ENCODE data around the gene ITGB3. TPM values are rescaled to one million over a fixed set of nuclear protein-coding genes. Genes with fewer than 3 reads are reported as not detected.

The ITGB3 gene
- total and polyA plus RNA-seq, 10 of the 15 experiments (the other 5 are each of a cell fraction or from before 2014, with no cell fraction given): 0.69 to 22.8 (median 13.6) TPM

GRCh38 chr17:47223007-47223406, 30.6 kb upstream of the ITGB3 start:
- Histone ChIP-seq H4K20me1 (ENCODE audit: control insufficient read depth, insufficient read depth) (no peaks in the 10 kb centered on the region), H3K4me1 (ENCODE audit: control insufficient read depth, insufficient read depth, low read length) (peaks cover 9% of the 10 kb centered on the region), H3K4me2 (ENCODE audit: control insufficient read depth, insufficient read depth) (no peak overlapping the region), H3K36me3 (ENCODE audit: control insufficient read depth in 2 of 2, insufficient read depth in 2 of 2, low read length in 1 of 2) (no peaks in the 10 kb centered on the region), H3K27ac (ENCODE audit: control insufficient read depth, insufficient read depth) (no peak overlapping the region), H3K9me3 (replicated peaks; ENCODE audit: control insufficient read depth, insufficient read depth, low read length) (no peaks in the 10 kb centered on the region; the same call in 2 of the 3 replicates), H2AFZ (ENCODE audit: control insufficient read depth, low read depth, low read length) (no peak overlapping the region), H3K79me2 (ENCODE audit: control insufficient read depth, insufficient read depth, low read length) (no peaks in the 10 kb centered on the region), H3K27me3 (replicated peaks in 1 of 2; ENCODE audit: control insufficient read depth in 2 of 2, insufficient read depth in 2 of 2, low read length in 1 of 2) (no peaks in the 10 kb centered on the region), H3K4me3 (no peak overlapping the region), H3K9ac (ENCODE audit: control insufficient read depth, insufficient read depth, low read length) (no peak overlapping the region)
- TF ChIP-seq BHLHE40 (IDR thresholded peaks at IDR 0.05; ENCODE audit: borderline replicate concordance in 1 of 2, low read depth in 2 of 2, low read length in 1 of 2) (no peak), NFYA (IDR thresholded peaks at IDR 0.05; ENCODE audit: borderline replicate concordance, low read depth, low read length) (no peak), DPF2 (IDR thresholded peaks at IDR 0.05) (no peak), SP1 (IDR thresholded peaks at IDR 0.05; ENCODE audit: low read depth, low read length) (no peak), BCL3 (IDR thresholded peaks at IDR 0.05; ENCODE audit: borderline replicate concordance, insufficient read depth, low read depth, low read length, poor library complexity, severe bottlenecking) (no peak), ZBTB11 (CRISPR knock-in tag; IDR thresholded peaks at IDR 0.05) (no peak), SRF (IDR thresholded peaks at IDR 0.05; ENCODE audit: low read depth in 2 of 2, low read length in 2 of 2) (no peak)
- no peak for ATAC-seq
- ChIA-PET CTCF (no interaction called here), SMC1A (ENCODE audit: uncharacterized antibody, unreplicated experiment) (interaction anchor here (0.8 kb wide), 1 partner anchor 16 kb away, joined by 3 read pairs; no protein-coding TSS in a partner anchor), POLR2A (no interaction called here), RAD21 (ENCODE audit: unreplicated experiment) (no interaction called here)
- no peak for DNase-seq (ENCODE audit: low read depth, low spot score)
- FAIRE-seq: no peak
- BruUV-seq (replicated peaks): no TSS peak
- 33% methylated on average over 3 of the region's 3 CpGs for WGBS (ENCODE audit: insufficient coverage, insufficient replicate concordance, low lambda C conversion rate, missing lambda C conversion rate)
- intact Hi-C loops (cut with micrococcal nuclease; ENCODE audit: unreplicated experiment): no loop called here
- in situ Hi-C loops (cut with MboI): no loop called here
